NCI-H2107 treated with DMSO at 0.1 percent for 48 hours (cell line): ENCODE measurements around the gene HOXB13.
A peak's percentile ranks its signal among the peaks of the same experiment; 100 is the strongest.

Experiments used
- DNase-seq: peaks from one replicate; lab custom pipeline; 2025; ENCODE audit not compliant: unreplicated experiment; lab: John Stamatoyannopoulos, UW

The HOXB13 gene

GRCh38 chr17:48711128-48711527 lies 17.4 kb downstream of the HOXB13 start:
- no peak for DNase-seq

DNA sequence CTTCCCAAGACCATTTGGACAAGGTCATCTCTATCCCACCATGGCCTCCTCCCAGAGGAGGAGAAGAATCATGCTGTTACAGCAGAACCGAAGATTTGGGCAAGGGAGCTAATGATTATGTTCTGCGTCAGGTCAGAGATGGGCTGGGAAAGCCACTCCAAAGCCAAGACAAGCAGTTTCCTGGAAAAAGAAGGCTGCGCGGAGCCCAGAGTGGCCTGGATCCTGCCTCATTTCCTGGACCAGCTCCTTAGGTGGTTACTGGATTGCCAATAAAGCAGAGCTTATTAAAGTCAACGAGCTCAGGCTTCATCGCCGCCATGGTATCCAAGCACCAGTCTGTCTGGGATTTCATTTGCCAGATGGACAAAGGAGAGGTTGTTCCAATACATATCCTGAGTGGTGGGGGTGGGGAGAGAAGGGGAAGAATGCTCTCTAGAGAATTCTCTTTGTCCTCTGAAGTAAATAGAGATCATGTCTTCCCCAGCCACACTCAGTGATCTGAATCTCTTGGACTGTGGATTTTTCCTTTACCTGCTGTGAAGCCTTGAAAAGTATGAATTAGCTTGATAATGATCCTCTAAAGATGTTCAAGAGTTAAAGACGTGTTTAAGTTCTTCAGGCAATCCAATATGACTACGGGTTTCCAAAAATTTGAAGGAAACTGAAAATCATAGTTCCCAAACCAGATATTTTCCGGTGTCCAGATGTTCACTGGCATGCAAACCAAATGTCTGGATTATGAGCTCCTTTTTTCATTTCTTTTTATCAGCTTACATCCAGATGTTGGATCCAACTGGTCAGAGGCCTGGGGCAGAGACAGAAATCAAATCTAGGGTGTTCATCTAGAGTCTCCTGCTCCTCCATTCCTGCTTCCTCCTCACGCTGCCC lies 23.9 kb downstream of the HOXB13 start:
- no peak for DNase-seq

- no peak for DNase-seq
Measured at GRCh38 chr17:48701864-48702532, 26.6 kb downstream of the HOXB13 start.

DNA sequence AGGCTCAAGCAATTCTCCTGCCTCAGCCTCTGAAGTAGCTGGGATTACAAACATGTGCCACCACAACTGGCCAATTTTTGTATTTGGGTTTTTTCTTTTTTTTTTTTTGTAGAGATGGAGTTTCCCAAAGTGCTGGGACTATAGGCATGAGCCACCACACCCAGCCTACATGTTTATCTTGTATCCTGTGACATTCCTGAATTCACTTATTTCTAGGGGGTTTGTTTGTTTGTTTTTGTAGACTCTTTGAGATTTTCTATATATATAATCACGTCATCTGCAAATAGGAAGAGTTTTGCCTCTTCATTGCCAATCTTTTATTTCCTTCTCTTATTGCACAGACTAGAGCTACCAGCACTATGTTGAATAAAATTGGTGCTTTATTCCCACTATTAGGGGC lies 35.4 kb downstream of the HOXB13 start:
- DNase-seq = no peak

- no peak for DNase-seq
Measured at GRCh38 chr17:48692049-48692448, 36.5 kb downstream of the HOXB13 start.

GRCh38 chr17:48690655-48691054 lies 37.9 kb downstream of the HOXB13 start:
- DNase-seq = no peak

GRCh38 chr17:48681609-48682008 lies 46.9 kb downstream of the HOXB13 start:
- no peak for DNase-seq

DNA sequence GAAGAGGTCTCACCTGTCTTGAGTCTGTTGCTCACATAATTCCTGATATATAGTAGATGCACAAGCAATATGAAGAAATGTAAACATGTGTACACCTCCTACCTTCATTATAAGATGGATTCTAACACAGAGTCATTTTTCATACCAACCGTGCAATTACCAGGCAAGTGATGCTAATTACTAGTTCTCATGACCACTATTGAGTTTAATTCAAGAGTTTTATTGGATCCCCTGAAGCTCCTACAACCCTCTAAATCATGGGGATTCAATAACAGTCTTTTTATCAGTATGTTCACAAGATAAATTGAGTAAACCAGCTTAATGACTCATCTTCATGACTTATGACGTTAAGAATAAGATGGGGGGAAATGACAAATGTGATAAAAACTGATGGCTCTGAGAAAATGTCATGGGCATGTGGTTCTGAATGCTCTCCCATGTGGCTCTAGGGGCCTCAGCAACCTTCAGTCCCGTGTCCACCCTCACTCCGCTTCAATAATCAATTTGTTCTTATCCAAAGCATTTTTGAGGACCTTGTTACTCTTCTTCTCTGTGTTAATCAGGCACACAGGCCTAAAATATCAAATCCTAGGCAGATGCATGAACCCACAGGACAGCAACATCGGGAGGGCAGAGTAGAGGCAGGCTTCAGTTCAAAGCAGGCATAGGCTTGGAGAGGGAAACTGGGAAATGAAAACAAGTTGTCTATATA lies 49.0 kb downstream of the HOXB13 start:
- no peak for DNase-seq

GRCh38 chr17:48678141-48678971 lies 50.2 kb downstream of the HOXB13 start:
- peak; percentile 20 for DNase-seq

DNA sequence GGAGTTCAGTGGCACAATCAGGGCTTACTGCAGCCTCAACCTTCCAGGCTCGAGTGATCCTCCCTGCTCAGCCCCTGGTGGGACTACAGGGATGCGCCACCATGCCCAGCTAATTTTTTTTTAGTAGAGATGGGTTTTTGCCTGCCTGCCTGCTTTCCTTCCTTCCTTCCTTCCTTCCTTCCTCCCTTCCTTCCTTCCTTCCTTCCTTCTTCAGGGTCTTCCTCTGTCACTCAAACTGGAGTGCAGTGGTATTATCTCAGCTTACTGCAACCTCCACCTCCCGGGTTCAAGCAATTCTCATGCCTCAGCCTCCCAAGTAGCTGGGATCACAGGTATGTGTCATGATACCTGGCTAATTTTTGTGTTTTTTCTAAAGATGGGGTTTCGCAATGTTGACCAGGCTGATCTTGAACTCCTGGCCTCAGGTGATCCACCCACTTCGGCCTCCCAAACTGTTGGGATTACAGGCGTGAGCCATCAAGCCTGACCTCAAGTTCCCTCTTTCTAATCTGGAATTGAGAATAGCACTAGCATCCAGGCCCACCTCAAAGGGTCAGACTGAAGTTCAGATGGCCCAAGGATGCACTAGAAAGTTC lies 51.5 kb downstream of the HOXB13 start:
- DNase-seq = no peak
